Transverse colon (tissue), 4 donors: ENCODE results near the gene AKR1C3.

Experiments used
- EP300 ChIP-seq: sonication (generic); formaldehyde crosslinking; IDR thresholded peaks from one replicate; pipeline ENCODE4 v1.6.1; 2017; ENCODE audit warnings: antibody characterized with exemption, low read depth
- POLR2A ChIP-seq: fragments of 450-650 bp; IDR thresholded peaks from one replicate; pipeline ENCODE4 v1.6.1; 2016; ENCODE audit warnings: antibody characterized with exemption, mild to moderate bottlenecking, moderate library complexity
- POLR2AphosphoS5 ChIP-seq, 3 donors: sonication (generic); formaldehyde crosslinking; IDR thresholded peaks; one replicate each; pipeline ENCODE4 v1.6.1; 2016; ENCODE audit warnings: antibody characterized with exemption in 3 of 3
- TF ChIP-seq, protein P1 (sequence below), 5 experiments: fragments of 200-600 bp in 3 of 5; fragments of 450-650 bp in 2 of 5; sonication (generic) in 3 of 5; IDR thresholded peaks; 1 replicate in 2 of 5; 2 replicates in 3 of 5; pipeline ENCODE4 v1.5.1; 2016 to 2017; ENCODE audit warnings: antibody characterized with exemption in 5 of 5, inconsistent platforms in 3 of 5, mild to moderate bottlenecking in 2 of 5, moderate library complexity in 1 of 5

DNA sequence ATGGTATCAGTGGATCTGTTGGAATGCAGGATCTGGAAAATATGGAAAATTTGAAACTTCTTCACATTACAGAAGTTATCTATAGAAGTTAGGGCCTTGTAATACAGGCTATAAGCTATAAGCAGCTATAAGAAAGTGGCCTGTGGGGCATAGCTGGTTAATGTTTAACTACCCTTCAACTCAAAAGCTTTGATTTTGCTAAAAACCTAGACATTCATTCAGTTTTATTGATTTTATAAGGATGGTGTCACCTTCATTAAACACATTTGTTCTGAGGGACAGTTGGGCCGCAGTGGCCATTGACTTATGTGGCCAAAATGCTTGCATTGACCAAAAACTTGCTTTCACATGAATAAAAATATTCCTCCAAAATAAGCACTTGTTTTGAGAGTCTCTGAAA, 13.1 kb upstream of the AKR1C3 start:
- TF ChIP-seq POLR2A (no peak), POLR2AphosphoS5 (IDR thresholded peaks at IDR 0.05) (no peak), EP300 (no peak)
- TF ChIP-seq, protein P1, sequence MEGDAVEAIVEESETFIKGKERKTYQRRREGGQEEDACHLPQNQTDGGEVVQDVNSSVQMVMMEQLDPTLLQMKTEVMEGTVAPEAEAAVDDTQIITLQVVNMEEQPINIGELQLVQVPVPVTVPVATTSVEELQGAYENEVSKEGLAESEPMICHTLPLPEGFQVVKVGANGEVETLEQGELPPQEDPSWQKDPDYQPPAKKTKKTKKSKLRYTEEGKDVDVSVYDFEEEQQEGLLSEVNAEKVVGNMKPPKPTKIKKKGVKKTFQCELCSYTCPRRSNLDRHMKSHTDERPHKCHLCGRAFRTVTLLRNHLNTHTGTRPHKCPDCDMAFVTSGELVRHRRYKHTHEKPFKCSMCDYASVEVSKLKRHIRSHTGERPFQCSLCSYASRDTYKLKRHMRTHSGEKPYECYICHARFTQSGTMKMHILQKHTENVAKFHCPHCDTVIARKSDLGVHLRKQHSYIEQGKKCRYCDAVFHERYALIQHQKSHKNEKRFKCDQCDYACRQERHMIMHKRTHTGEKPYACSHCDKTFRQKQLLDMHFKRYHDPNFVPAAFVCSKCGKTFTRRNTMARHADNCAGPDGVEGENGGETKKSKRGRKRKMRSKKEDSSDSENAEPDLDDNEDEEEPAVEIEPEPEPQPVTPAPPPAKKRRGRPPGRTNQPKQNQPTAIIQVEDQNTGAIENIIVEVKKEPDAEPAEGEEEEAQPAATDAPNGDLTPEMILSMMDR (IDR thresholded peaks at IDR 0.05): no peak
